Osteocyte (in vitro differentiated cells): ENCODE data around the gene PGAP6. TPM values are rescaled to one million over a fixed set of nuclear protein-coding genes. Genes with fewer than 3 reads are reported as not detected.

ENCODE experiments used
- DNase-seq: peaks from one replicate; pipeline ENCODE4 v3.0.0; 2021; ENCODE audit warnings: mixed read lengths; ENCODE audit not compliant: unreplicated experiment; ENCODE audit errors: extremely low spot score
- H3K27ac Mint-ChIP-seq: one replicate; pipeline ENCODE4 v1.8.0; 2021; ENCODE audit warnings: mild to moderate bottlenecking, mixed read lengths; ENCODE audit not compliant: unreplicated experiment
- H3K27me3 Mint-ChIP-seq: one replicate; pipeline ENCODE4 v1.8.0; 2021; ENCODE audit warnings: mixed read lengths; ENCODE audit not compliant: unreplicated experiment
- H3K36me3 Mint-ChIP-seq: one replicate; pipeline ENCODE4 v1.8.0; 2021; ENCODE audit warnings: mixed read lengths; ENCODE audit not compliant: unreplicated experiment
- H3K4me1 Mint-ChIP-seq: one replicate; pipeline ENCODE4 v1.8.0; 2021; ENCODE audit warnings: mixed read lengths; ENCODE audit not compliant: unreplicated experiment
- H3K4me3 Mint-ChIP-seq: one replicate; pipeline ENCODE4 v1.8.0; 2021; ENCODE audit warnings: mild to moderate bottlenecking, moderate library complexity, mixed read lengths; ENCODE audit not compliant: unreplicated experiment
- H3K9me3 Mint-ChIP-seq: one replicate; pipeline ENCODE4 v1.8.0; 2021; ENCODE audit warnings: mixed read lengths; ENCODE audit not compliant: unreplicated experiment
- CTCF ChIP-seq: fragments of 200-600 bp; sonication (generic); IDR thresholded peaks from 2 replicates; pipeline ENCODE4 v1.5.0; 2021; ENCODE audit warnings: antibody characterized with exemption, mild to moderate bottlenecking, moderate library complexity
- total RNA-seq: library from RNA; stranded (reverse); gene quantifications from 2 replicates; pipeline ENCODE4 v1.2.1, GENCODE V29; 2021

The PGAP6 gene
- total RNA-seq, 1 donor from 2014 or later, result 59.3 TPM

GRCh38 chr16:356741-357140, 25.0 kb downstream of the PGAP6 start:
- Mint-ChIP-seq H3K4me3 (no peak overlapping the region), H3K4me1 (no peaks in the 10 kb centered on the region), H3K27me3 (no peaks in the 10 kb centered on the region), H3K27ac (no peak overlapping the region), H3K9me3 (no peaks in the 10 kb centered on the region), H3K36me3 (no peaks in the 10 kb centered on the region)
- no peak for DNase-seq
- TF ChIP-seq CTCF, result no peak

GRCh38 chr16:354971-355461, 26.8 kb downstream of the PGAP6 start:
- no peak for TF ChIP-seq CTCF
- no peak overlapping the region for H3K4me3 Mint-ChIP-seq
- peaks cover 12% of the 10 kb centered on the region for H3K4me1 Mint-ChIP-seq
- H3K36me3 Mint-ChIP-seq, result peaks cover 4% of the 10 kb centered on the region
- H3K27me3 Mint-ChIP-seq, result no peaks in the 10 kb centered on the region
- H3K9me3 Mint-ChIP-seq, result no peaks in the 10 kb centered on the region
- no peak for DNase-seq
- H3K27ac Mint-ChIP-seq, result no peak overlapping the region

GRCh38 chr16:354291-354881, 27.4 kb downstream of the PGAP6 start:
- no peaks in the 10 kb centered on the region for H3K27me3 Mint-ChIP-seq
- H3K27ac Mint-ChIP-seq, result no peak overlapping the region
- TF ChIP-seq CTCF, result no peak
- no peaks in the 10 kb centered on the region for H3K9me3 Mint-ChIP-seq
- peaks cover 12% of the 10 kb centered on the region for H3K4me1 Mint-ChIP-seq
- no peak overlapping the region for H3K4me3 Mint-ChIP-seq
- no peak for DNase-seq
- peaks cover 4% of the 10 kb centered on the region for H3K36me3 Mint-ChIP-seq

GRCh38 chr16:353404-354290, 28.1 kb downstream of the PGAP6 start:
- no peaks in the 10 kb centered on the region for H3K27me3 Mint-ChIP-seq
- peaks cover 4% of the 10 kb centered on the region for H3K36me3 Mint-ChIP-seq
- H3K4me1 Mint-ChIP-seq, result peaks cover 12% of the 10 kb centered on the region
- peak; percentile 85 for DNase-seq
- H3K27ac Mint-ChIP-seq, result no peak overlapping the region
- no peak for TF ChIP-seq CTCF
- no peaks in the 10 kb centered on the region for H3K9me3 Mint-ChIP-seq
- no peak overlapping the region for H3K4me3 Mint-ChIP-seq
